Right cardiac atrium (tissue), 5 donors: ENCODE data around the gene IL22RA1. TPM values are rescaled to one million over a fixed set of nuclear protein-coding genes. Genes with fewer than 3 reads are reported as not detected.

ENCODE experiments used
- ATAC-seq, 2 donors: fragments of 200-7000 bp; cut with Tn5 transposase; one replicate each; pipeline versions ENCODE4 v1.8.0 to v1.9.1; 2020; ENCODE audit warnings: moderate library complexity in 2 of 2, mild to moderate bottlenecking in 1 of 2
- DNase-seq, 3 donors: peaks; one replicate each; pipeline ENCODE4 v3.0.0-alpha.2; 2020
- H3K27ac ChIP-seq: one replicate; pipeline ENCODE4 v1.5.1; 2013; ENCODE audit warnings: mild to moderate bottlenecking, low read length, control low read depth, moderate library complexity
- H3K27me3 ChIP-seq: one replicate; pipeline ENCODE4 v1.6.1; 2013; ENCODE audit not compliant: control insufficient read depth, insufficient read depth
- H3K4me1 ChIP-seq: one replicate; pipeline ENCODE4 v1.6.1; 2013; ENCODE audit warnings: low read length; ENCODE audit not compliant: control insufficient read depth, insufficient read depth
- H3K4me3 ChIP-seq: one replicate; pipeline ENCODE4 v1.5.1; 2013; ENCODE audit warnings: low read length, control low read depth
- H3K9me3 ChIP-seq: one replicate; pipeline ENCODE4 v1.6.1; 2013; ENCODE audit warnings: low read length; ENCODE audit not compliant: control insufficient read depth
- WGBS: extraction: QIAGEN DNeasy Blood & Tissue Kit; methylation state at CpG from one replicate; pipeline ENCODE4 v1.1.7; 2013; 5-methylcytosine and 5-hydroxymethylcytosine counted together
- intact Hi-C, 4 donors: fragments of 100-400 bp; cut with DNase I; formaldehyde crosslinking; loops; one replicate each; pipeline versions ENCODE4 v1.11.0 to v1.14.0; 2022 to 2023
- polyA plus RNA-seq: library from polyadenylated mRNA; stranded (reverse); fragments of 200-250 nt; gene quantifications from one replicate; pipeline ENCODE4 v1.2.3, GENCODE V29; 2013
- total RNA-seq, 4 donors: library from RNA; stranded (reverse); fragmentation: NEBNext Ultra II Directional; extraction: Animal tissue kit (Norgen Biotek cat#: 25700); gene quantifications; one replicate each; pipeline ENCODE4 v1.2.1, GENCODE V29; 2021
- donor health status: healthy with polysubstance abuse.
- donor health status: DM: no; HTN: yes; CAD: no.
- donor health status: DM: no; HTN: no; CAD: no.
- donor health status: DM: no; HTN: yes; CAD: no; lungs with severe emphysema.
- donor health status: DM: yes; HTN: yes; CAD: no.

IL22RA1 gene
- total and polyA plus RNA-seq, 5 donors, result 0.28 to 0.51 (median 0.29) TPM

DNA sequence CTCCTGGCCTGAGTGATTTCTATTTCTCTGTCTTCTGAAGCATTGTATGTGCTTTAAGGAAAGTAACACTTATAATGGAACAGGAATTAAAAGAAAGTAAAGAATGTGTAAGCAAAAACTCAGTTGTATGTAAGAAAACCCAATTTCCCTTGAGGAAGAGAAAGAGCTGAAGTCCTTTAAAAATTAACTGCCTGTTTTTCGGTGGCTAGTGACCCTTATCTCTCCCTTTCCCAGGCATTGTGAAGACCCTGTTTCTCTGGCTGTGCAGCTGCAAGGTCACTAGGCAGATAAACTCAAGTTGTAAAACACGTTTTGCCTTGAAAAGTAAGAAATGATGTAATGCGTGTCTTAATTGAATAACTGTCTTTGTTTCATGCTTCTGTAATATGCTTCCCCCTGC, 39.5 kb downstream of the IL22RA1 start:
- DNase-seq (no peak), ATAC-seq (no peak)
- peak overlapping the region; percentile 30 for H3K27ac ChIP-seq
- WGBS, result 40% methylated on average over 3 of the region's 3 CpGs
- H3K9me3 ChIP-seq, result no peaks in the 10 kb centered on the region
- intact Hi-C loops, result no loop called here
- no peak overlapping the region for H3K4me3 ChIP-seq
- H3K27me3 ChIP-seq, result no peaks in the 10 kb centered on the region
- H3K4me1 ChIP-seq, result no peaks in the 10 kb centered on the region

GRCh38 chr1:24102961-24103360, 40.0 kb downstream of the IL22RA1 start:
- Histone ChIP-seq H3K27me3 (no peaks in the 10 kb centered on the region), H3K4me3 (no peak overlapping the region), H3K9me3 (no peaks in the 10 kb centered on the region), H3K4me1 (no peaks in the 10 kb centered on the region), H3K27ac (peak overlapping the region; percentile 61)
- intact Hi-C loops, result no loop called here
- ATAC-seq (peak; percentile 63 to 72), DNase-seq (peak; percentile 63 to 88 (median 83))
- WGBS, result 49% methylated on average over 8 of the region's 8 CpGs

- peak; percentile 3 to 11 for ATAC-seq
Measured at GRCh38 chr1:24101796-24102586, 40.9 kb downstream of the IL22RA1 start.

GRCh38 chr1:24100945-24101737, 41.8 kb downstream of the IL22RA1 start:
- DNase-seq (peak in 1 of 3 donors; percentile 64), ATAC-seq (no peak)
- Histone ChIP-seq H3K27me3 (no peaks in the 10 kb centered on the region), H3K4me3 (no peak overlapping the region), H3K4me1 (peaks cover 5% of the 10 kb centered on the region), H3K27ac (peak overlapping the region; percentile 66), H3K9me3 (no peaks in the 10 kb centered on the region)
- intact Hi-C loops, result no loop called here
- WGBS, result 60% methylated on average over 13 of the region's 13 CpGs

More at GRCh38 chr1:24101796-24102586, 40.9 kb downstream of the IL22RA1 start:
- WGBS, result 58% methylated on average over 9 of the region's 9 CpGs
- no peaks in the 10 kb centered on the region for H3K27me3 ChIP-seq
- no peak for DNase-seq
- H3K4me3 ChIP-seq, result no peak overlapping the region
- peaks cover 3% of the 10 kb centered on the region for H3K4me1 ChIP-seq
- H3K9me3 ChIP-seq, result no peaks in the 10 kb centered on the region
- intact Hi-C loops, result no loop called here
- H3K27ac ChIP-seq, result peak overlapping the region; percentile 66

- DNase-seq (no peak), ATAC-seq (no peak)
- intact Hi-C loops, result no loop called here
- 49% methylated on average over 12 of the region's 12 CpGs for WGBS
- Histone ChIP-seq H3K27me3 (no peaks in the 10 kb centered on the region), H3K9me3 (no peaks in the 10 kb centered on the region), H3K4me3 (no peak overlapping the region), H3K4me1 (peaks cover 8% of the 10 kb centered on the region), H3K27ac (peak overlapping the region; percentile 61)
Measured at GRCh38 chr1:24098943-24099638, 43.8 kb downstream of the IL22RA1 start.

DNA sequence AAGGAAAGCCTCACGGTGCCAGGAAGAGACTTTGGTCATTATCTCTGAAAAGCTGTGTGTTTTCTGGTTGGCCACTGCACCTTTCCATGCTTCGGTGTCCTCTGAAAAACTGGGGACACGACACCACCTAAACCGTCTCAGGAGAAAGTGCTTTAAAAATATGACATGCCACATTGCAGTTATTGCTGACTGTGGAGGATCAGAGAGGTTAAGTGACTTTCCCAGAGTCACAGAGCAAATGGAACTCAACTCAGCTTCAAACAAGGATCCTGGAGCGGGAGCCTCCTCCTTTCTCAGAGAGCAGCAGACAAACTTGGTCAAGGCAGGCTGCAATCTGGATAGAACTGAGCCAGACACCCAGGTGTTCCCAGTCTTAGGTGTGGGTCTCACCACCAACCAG, 44.8 kb downstream of the IL22RA1 start:
- H3K4me3 ChIP-seq, result no peak overlapping the region
- no peaks in the 10 kb centered on the region for H3K27me3 ChIP-seq
- WGBS, result 83% methylated on average over 5 of the region's 5 CpGs
- H3K4me1 ChIP-seq, result peaks cover 8% of the 10 kb centered on the region
- H3K27ac ChIP-seq, result peak overlapping the region; percentile 61
- no peaks in the 10 kb centered on the region for H3K9me3 ChIP-seq
- ATAC-seq, result no peak
- intact Hi-C loops, result no loop called here
- no peak for DNase-seq

- intact Hi-C loops, result no loop called here
- peaks cover 8% of the 10 kb centered on the region for H3K4me1 ChIP-seq
- no peak for ATAC-seq
- H3K4me3 ChIP-seq, result no peak overlapping the region
- no peaks in the 10 kb centered on the region for H3K27me3 ChIP-seq
- H3K27ac ChIP-seq, result no peak overlapping the region
- no peaks in the 10 kb centered on the region for H3K9me3 ChIP-seq
- peak in 1 of 3 donors; percentile 32 for DNase-seq
- WGBS, result 83% methylated on average over 11 of the region's 11 CpGs
Measured at GRCh38 chr1:24097663-24098062, 45.3 kb downstream of the IL22RA1 start.

- Histone ChIP-seq H3K27ac (peak overlapping the region; percentile 77), H3K27me3 (no peaks in the 10 kb centered on the region), H3K4me3 (no peak overlapping the region), H3K9me3 (no peaks in the 10 kb centered on the region), H3K4me1 (peaks cover 8% of the 10 kb centered on the region)
- intact Hi-C loops, result no loop called here
- no peak for DNase-seq
- 75% methylated on average over 5 of the region's 5 CpGs for WGBS
- no peak for ATAC-seq
Measured at GRCh38 chr1:24096739-24097103, 46.2 kb downstream of the IL22RA1 start.

- peak in 2 of 3 donors; percentile 31 to 69 for DNase-seq
Measured at GRCh38 chr1:24096009-24096738, 46.8 kb downstream of the IL22RA1 start.

DNA sequence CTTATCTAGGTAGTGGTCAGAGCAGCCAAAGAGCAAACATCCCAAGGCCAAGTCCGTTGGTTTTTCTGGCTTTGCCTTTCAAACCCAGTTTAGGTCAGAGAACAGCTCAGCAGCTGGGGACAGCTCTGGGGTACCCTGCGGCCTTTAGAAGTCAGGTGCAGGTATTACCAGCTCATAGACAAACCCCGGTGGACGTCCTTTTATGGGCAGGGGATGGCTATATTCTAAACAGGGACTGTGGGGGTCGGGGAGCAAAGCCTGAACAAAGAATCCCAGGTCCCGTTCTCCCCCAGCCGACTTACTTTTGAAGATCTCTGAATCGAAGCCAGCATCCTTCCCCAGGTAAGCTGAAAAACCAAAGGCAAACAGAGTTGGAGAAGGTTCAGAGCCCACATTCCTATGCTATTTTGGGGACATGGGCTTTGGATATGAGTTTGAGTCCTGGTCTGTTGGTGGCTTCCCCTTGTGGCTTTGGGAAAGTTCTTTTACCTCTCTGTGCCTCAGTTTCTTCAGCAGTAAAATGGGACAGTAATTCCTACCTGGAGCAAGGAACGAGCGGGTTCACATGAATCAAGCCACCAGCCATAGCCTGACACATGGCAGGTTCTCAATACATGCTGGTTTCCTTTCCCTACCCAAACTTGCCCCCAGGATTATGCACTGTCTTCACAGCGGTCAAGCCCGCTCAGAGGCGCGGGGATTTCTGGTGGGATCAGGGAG, 47.6 kb downstream of the IL22RA1 start:
- intact Hi-C loops, result no loop called here
- peak overlapping the region; percentile 85 for H3K27ac ChIP-seq
- no peaks in the 10 kb centered on the region for H3K9me3 ChIP-seq
- peaks cover 8% of the 10 kb centered on the region for H3K4me1 ChIP-seq
- ATAC-seq (no peak), DNase-seq (no peak)
- WGBS, result 75% methylated on average over 14 of the region's 14 CpGs
- H3K4me3 ChIP-seq, result no peak overlapping the region
- H3K27me3 ChIP-seq, result no peaks in the 10 kb centered on the region

More at GRCh38 chr1:24096009-24096738, 46.8 kb downstream of the IL22RA1 start:
- intact Hi-C loops, result no loop called here
- peak; percentile 60 to 74 for ATAC-seq
- H3K27ac ChIP-seq, result peak overlapping the region; percentile 85
- H3K9me3 ChIP-seq, result no peaks in the 10 kb centered on the region
- H3K4me3 ChIP-seq, result no peak overlapping the region
- no peaks in the 10 kb centered on the region for H3K27me3 ChIP-seq
- peaks cover 8% of the 10 kb centered on the region for H3K4me1 ChIP-seq
- WGBS, result 72% methylated on average over 8 of the region's 8 CpGs
